Measurements from ENCODE around the gene TOP3B. TPM values are rescaled to one million over a fixed set of nuclear protein-coding genes. Genes with fewer than 3 reads are reported as not detected.
A peak's percentile ranks its signal among the peaks of the same experiment; 100 is the strongest.

Gene TOP3B
- total and polyA plus RNA-seq, 9 of the 15 experiments (the other 6 are each of a cell fraction or from before 2014, with no cell fraction given), result 3.0 to 188 (median 112) TPM

- no peak for TF ChIP-seq ZNF146 (CRISPR knock-in tag; IDR thresholded peaks at IDR 0.05; ENCODE audit: unreplicated experiment)
- no peak for TF ChIP-seq ZFP30 (CRISPR knock-in tag; IDR thresholded peaks at IDR 0.05; ENCODE audit: borderline replicate concordance)
- no peak for TF ChIP-seq LARP7 (IDR thresholded peaks at IDR 0.05)
- no peak for TF ChIP-seq POLR3G (IDR thresholded peaks at IDR 0.05; ENCODE audit: extremely low read depth, insufficient read length, insufficient replicate concordance)
- TF ChIP-seq HDAC8 (tag; IDR thresholded peaks at IDR 0.05), result 0 out of 2 replicates have a peak, but pooled peaks have one; percentile 32
- TF ChIP-seq ZNF277 (CRISPR knock-in tag; IDR thresholded peaks at IDR 0.05; ENCODE audit: borderline replicate concordance), result 0 out of 2 replicates have a peak, but pooled peaks have one; percentile 6
- 0 out of 2 replicates have a peak, but pooled peaks have one; percentile 63 for TF ChIP-seq PHB (CRISPR knock-in tag; IDR thresholded peaks at IDR 0.05)
- peak; percentile 64; the same call in 1 of the 2 replicates for TF ChIP-seq ZNF561 (CRISPR knock-in tag; conservative IDR thresholded peaks at IDR 0.05)
- no peak for TF ChIP-seq SIRT6 (IDR thresholded peaks at IDR 0.05; ENCODE audit: low read depth, low read length)
- TF ChIP-seq TBL1XR1 (IDR thresholded peaks at IDR 0.05; ENCODE audit: low read length in 2 of 2), result peak in 1 of 2 experiments; percentile 47; a peak in 2 of 4 replicates
- TF ChIP-seq RERE (CRISPR knock-in tag; IDR thresholded peaks at IDR 0.05; ENCODE audit: borderline replicate concordance), result no peak
- no peak for TF ChIP-seq RBM15 (IDR thresholded peaks at IDR 0.05; ENCODE audit: insufficient read depth, low read length)
- TF ChIP-seq MEIS2 (IDR thresholded peaks at IDR 0.05; ENCODE audit: partially characterized antibody), result no peak
- no peak for TF ChIP-seq ELF1 (tag; IDR thresholded peaks at IDR 0.05)
- TF ChIP-seq PTRF (tag; IDR thresholded peaks at IDR 0.05), result no peak
- 0 out of 2 replicates have a peak, but pooled peaks have one; percentile 6 for TF ChIP-seq SRSF3 (IDR thresholded peaks at IDR 0.05; ENCODE audit: insufficient read depth, low read length)
- TF ChIP-seq ZNF165 (CRISPR knock-in tag; IDR thresholded peaks at IDR 0.05; ENCODE audit: borderline replicate concordance), result no peak; the same call in 1 of the 2 replicates
- no peak for TF ChIP-seq WHSC1 (IDR thresholded peaks at IDR 0.05; ENCODE audit: low read length)
- TF ChIP-seq FOXJ2 (tag; IDR thresholded peaks at IDR 0.05), result no peak
- TF ChIP-seq FOXK1 (CRISPR knock-in tag; IDR thresholded peaks at IDR 0.05; ENCODE audit: borderline replicate concordance), result no peak
- TF ChIP-seq SP1 (CRISPR knock-in tag; IDR thresholded peaks at IDR 0.05), result no peak
- TF ChIP-seq RBM14 (IDR thresholded peaks at IDR 0.05; ENCODE audit: borderline replicate concordance, insufficient read depth, low read depth, low read length), result 0 out of 2 replicates have a peak, but pooled peaks have one; percentile 49
These were observed 23.1 kb downstream of the TOP3B start (continued) for GRCh38 chr22:21959274-21960074.
